ENCODE data around the gene AHDC1.
A peak's percentile ranks its signal among the peaks of the same experiment; 100 is the strongest.

AHDC1 gene

DNA sequence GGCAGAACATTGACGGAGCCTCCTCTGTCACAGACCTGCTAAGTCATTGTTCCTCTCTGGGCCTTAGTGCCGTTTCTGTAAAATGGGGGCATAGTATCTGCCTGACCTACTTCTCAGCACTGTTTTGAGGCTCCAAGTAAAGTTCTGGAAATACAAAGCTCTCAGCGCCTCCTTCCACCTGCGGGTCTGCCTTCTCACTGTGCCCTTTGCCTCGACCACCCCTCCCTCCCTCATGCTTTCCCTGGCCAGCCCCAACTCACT lies 98.6 kb downstream of the AHDC1 start:
- Histone ChIP-seq H3K27ac (ENCODE audit: extremely low read depth, low read depth, low read length) (no peak overlapping the region), H3K4me3 (ENCODE audit: low read depth, low read length) (no peak overlapping the region), H3K4me1 (ENCODE audit: control insufficient read depth, insufficient read depth, low read length) (no peaks in the 10 kb centered on the region; the same call in 1 of the 2 replicates), H3K36me3 (ENCODE audit: control insufficient read depth in 2 of 2, insufficient read depth in 1 of 2, low read length in 2 of 2) (no peaks in the 10 kb centered on the region), H3K9me3 (ENCODE audit: control insufficient read depth, insufficient read depth, low read depth, low read length) (no peaks in the 10 kb centered on the region)
- TF ChIP-seq ZNF600 (tag by site-specific recombination; IDR thresholded peaks at IDR 0.05) (0 out of 2 replicates have a peak, but pooled peaks have one; percentile 16), ZNF366 (tag by site-specific recombination; conservative IDR thresholded peaks at IDR 0.05) (no peak), ZNF776 (tag by site-specific recombination; IDR thresholded peaks at IDR 0.05; ENCODE audit: borderline replicate concordance) (no peak), ZBTB49 (tag by site-specific recombination; IDR thresholded peaks at IDR 0.05; ENCODE audit: low read depth) (no peak)
- ChIA-PET CTCF (interaction anchor here (0.7 kb wide), 1 partner anchor 54 kb away, joined by 3 read pairs; no protein-coding TSS in a partner anchor), POLR2A (no interaction called here)

- Histone ChIP-seq H3K4me3 (ENCODE audit: low read depth, low read length) (no peak overlapping the region), H3K9me3 (ENCODE audit: control insufficient read depth, insufficient read depth, low read depth, low read length) (no peaks in the 10 kb centered on the region), H3K27ac (ENCODE audit: extremely low read depth, low read depth, low read length) (no peak overlapping the region), H3K4me1 (ENCODE audit: control insufficient read depth, insufficient read depth, low read length) (no peaks in the 10 kb centered on the region; the same call in 1 of the 2 replicates), H3K36me3 (ENCODE audit: control insufficient read depth in 2 of 2, insufficient read depth in 1 of 2, low read length in 2 of 2) (no peaks in the 10 kb centered on the region)
- ChIA-PET CTCF (interaction anchor here (0.7 kb wide), 1 partner anchor 54 kb away, joined by 3 read pairs; no protein-coding TSS in a partner anchor), POLR2A (interaction anchor here (0.8 kb wide), 1 partner anchor 80 kb away, joined by 3 read pairs; no protein-coding TSS in a partner anchor)
- TF ChIP-seq ZNF239 (tag by site-specific recombination; IDR thresholded peaks at IDR 0.05) (no peak), ZFP3 (tag by site-specific recombination; IDR thresholded peaks at IDR 0.05; ENCODE audit: low read depth) (no peak), ZNF768 (tag by site-specific recombination; IDR thresholded peaks at IDR 0.05) (peak; percentile 93; the same call in 1 of the 2 replicates), ZNF549 (tag by site-specific recombination; IDR thresholded peaks at IDR 0.05) (no peak), ZIC2 (tag by site-specific recombination; IDR thresholded peaks at IDR 0.05) (peak; percentile 34; the same call in 1 of the 2 replicates), ZNF433 (tag by site-specific recombination; IDR thresholded peaks at IDR 0.05; ENCODE audit: low read depth) (no peak)
- TF ChIP-seq, protein P1, sequence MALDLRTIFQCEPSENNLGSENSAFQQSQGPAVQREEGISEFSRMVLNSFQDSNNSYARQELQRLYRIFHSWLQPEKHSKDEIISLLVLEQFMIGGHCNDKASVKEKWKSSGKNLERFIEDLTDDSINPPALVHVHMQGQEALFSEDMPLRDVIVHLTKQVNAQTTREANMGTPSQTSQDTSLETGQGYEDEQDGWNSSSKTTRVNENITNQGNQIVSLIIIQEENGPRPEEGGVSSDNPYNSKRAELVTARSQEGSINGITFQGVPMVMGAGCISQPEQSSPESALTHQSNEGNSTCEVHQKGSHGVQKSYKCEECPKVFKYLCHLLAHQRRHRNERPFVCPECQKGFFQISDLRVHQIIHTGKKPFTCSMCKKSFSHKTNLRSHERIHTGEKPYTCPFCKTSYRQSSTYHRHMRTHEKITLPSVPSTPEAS (tag by site-specific recombination; IDR thresholded peaks at IDR 0.05) = no peak
- TF ChIP-seq, protein P2, sequence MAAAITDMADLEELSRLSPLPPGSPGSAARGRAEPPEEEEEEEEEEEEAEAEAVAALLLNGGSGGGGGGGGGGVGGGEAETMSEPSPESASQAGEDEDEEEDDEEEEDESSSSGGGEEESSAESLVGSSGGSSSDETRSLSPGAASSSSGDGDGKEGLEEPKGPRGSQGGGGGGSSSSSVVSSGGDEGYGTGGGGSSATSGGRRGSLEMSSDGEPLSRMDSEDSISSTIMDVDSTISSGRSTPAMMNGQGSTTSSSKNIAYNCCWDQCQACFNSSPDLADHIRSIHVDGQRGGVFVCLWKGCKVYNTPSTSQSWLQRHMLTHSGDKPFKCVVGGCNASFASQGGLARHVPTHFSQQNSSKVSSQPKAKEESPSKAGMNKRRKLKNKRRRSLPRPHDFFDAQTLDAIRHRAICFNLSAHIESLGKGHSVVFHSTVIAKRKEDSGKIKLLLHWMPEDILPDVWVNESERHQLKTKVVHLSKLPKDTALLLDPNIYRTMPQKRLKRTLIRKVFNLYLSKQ (tag by site-specific recombination; IDR thresholded peaks at IDR 0.05; ENCODE audit: borderline replicate concordance) = no peak
Observed at GRCh38 chr1:27504588-27505419, 99.1 kb downstream of the AHDC1 start.

DNA sequence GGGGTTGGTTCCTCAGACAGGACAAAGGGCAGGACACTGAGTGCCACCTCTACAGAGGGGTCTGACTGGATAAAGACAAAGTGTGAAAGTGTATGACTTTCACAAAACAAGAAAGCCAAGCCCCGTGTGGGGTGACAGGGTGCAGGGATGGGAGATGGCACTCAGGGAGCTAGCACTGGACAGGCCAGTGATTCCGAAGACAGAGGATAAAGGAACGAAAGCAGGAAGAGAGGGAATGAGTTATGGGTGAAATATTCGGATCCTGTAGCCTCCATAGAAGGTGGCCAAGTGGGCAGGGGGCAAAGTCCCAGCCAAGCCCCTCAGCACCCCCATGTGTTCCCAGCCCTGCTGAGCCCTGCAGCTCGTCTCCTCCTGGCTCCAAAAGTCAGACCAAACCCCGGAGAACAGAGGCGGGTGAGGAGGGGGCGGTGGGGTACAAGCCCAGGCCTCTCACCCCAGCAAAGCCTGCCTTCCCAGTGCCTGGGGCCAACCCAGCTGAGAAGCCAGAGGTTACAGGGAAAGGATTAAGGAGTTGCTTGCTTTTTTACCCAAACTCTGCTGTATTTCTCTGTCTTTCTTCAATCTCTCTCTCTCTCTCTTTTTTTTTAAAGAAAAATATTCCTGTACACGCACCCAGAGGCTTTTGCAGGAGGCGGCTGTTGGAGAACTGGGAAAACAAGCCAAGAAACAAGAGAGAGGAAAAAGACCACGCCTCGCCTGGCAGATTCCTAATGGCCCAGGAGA lies 99.9 kb downstream of the AHDC1 start:
- Histone ChIP-seq H3K9me3 (ENCODE audit: control insufficient read depth, insufficient read depth, low read depth, low read length) (no peaks in the 10 kb centered on the region), H3K4me1 (ENCODE audit: control insufficient read depth, insufficient read depth, low read length) (no peaks in the 10 kb centered on the region; the same call in 1 of the 2 replicates), H3K4me3 (ENCODE audit: low read depth, low read length) (no peak overlapping the region), H3K27ac (ENCODE audit: extremely low read depth, low read depth, low read length) (peak overlapping the region; percentile 34; the same call in 1 of the 2 replicates), H3K36me3 (ENCODE audit: control insufficient read depth in 2 of 2, insufficient read depth in 1 of 2, low read length in 2 of 2) (no peaks in the 10 kb centered on the region)
- TF ChIP-seq YY2 (tag by site-specific recombination; IDR thresholded peaks at IDR 0.05) (no peak), ZFHX2 (tag by site-specific recombination; conservative IDR thresholded peaks at IDR 0.05) (peak; percentile 53; the same call in 1 of the 2 replicates), GFI1B (tag by site-specific recombination; IDR thresholded peaks at IDR 0.05) (no peak), YY1 (tag by site-specific recombination; IDR thresholded peaks at IDR 0.05) (no peak), HOXA7 (CRISPR knock-in tag; IDR thresholded peaks at IDR 0.05; ENCODE audit: borderline replicate concordance) (no peak), EGR2 (tag by site-specific recombination; IDR thresholded peaks at IDR 0.05; ENCODE audit: low read depth) (0 out of 2 replicates have a peak, but pooled peaks have one; percentile 13)
- TF ChIP-seq, protein P3, sequence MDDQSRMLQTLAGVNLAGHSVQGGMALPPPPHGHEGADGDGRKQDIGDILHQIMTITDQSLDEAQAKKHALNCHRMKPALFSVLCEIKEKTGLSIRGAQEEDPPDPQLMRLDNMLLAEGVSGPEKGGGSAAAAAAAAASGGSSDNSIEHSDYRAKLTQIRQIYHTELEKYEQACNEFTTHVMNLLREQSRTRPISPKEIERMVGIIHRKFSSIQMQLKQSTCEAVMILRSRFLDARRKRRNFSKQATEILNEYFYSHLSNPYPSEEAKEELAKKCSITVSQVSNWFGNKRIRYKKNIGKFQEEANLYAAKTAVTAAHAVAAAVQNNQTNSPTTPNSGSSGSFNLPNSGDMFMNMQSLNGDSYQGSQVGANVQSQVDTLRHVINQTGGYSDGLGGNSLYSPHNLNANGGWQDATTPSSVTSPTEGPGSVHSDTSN (CRISPR knock-in tag; IDR thresholded peaks at IDR 0.05) = no peak
- ChIA-PET POLR2A (interaction anchor here (0.8 kb wide), 2 partner anchors 14 to 79 kb away, joined by 3 read pairs; partner anchors contain the start of gene WASF2), CTCF (no interaction called here)
